Right cardiac atrium (tissue), 5 donors: Measurements from ENCODE around the gene CLDND2. TPM values are rescaled to one million over a fixed set of nuclear protein-coding genes. Genes with fewer than 3 reads are reported as not detected.

Source experiments
- ATAC-seq, 2 donors: fragments of 200-7000 bp; cut with Tn5 transposase; one replicate each; pipeline versions ENCODE4 v1.8.0 to v1.9.1; 2020; ENCODE audit warnings: moderate library complexity in 2 of 2, mild to moderate bottlenecking in 1 of 2
- DNase-seq, 3 donors: peaks; one replicate each; pipeline ENCODE4 v3.0.0-alpha.2; 2020
- H3K27ac ChIP-seq: one replicate; pipeline ENCODE4 v1.5.1; 2013; ENCODE audit warnings: mild to moderate bottlenecking, low read length, control low read depth, moderate library complexity
- H3K27me3 ChIP-seq: one replicate; pipeline ENCODE4 v1.6.1; 2013; ENCODE audit not compliant: control insufficient read depth, insufficient read depth
- H3K4me1 ChIP-seq: one replicate; pipeline ENCODE4 v1.6.1; 2013; ENCODE audit warnings: low read length; ENCODE audit not compliant: control insufficient read depth, insufficient read depth
- H3K4me3 ChIP-seq: one replicate; pipeline ENCODE4 v1.5.1; 2013; ENCODE audit warnings: low read length, control low read depth
- H3K9me3 ChIP-seq: one replicate; pipeline ENCODE4 v1.6.1; 2013; ENCODE audit warnings: low read length; ENCODE audit not compliant: control insufficient read depth
- WGBS: extraction: QIAGEN DNeasy Blood & Tissue Kit; methylation state at CpG from one replicate; pipeline ENCODE4 v1.1.7; 2013; 5-methylcytosine and 5-hydroxymethylcytosine counted together
- intact Hi-C, 4 donors: fragments of 100-400 bp; cut with DNase I; formaldehyde crosslinking; loops; one replicate each; pipeline versions ENCODE4 v1.11.0 to v1.14.0; 2022 to 2023
- polyA plus RNA-seq: library from polyadenylated mRNA; stranded (reverse); fragments of 200-250 nt; gene quantifications from one replicate; pipeline ENCODE4 v1.2.3, GENCODE V29; 2013
- total RNA-seq, 4 donors: library from RNA; stranded (reverse); fragmentation: NEBNext Ultra II Directional; extraction: Animal tissue kit (Norgen Biotek cat#: 25700); gene quantifications; one replicate each; pipeline ENCODE4 v1.2.1, GENCODE V29; 2021
- donor health status: healthy with polysubstance abuse.
- donor health status: DM: no; HTN: yes; CAD: no.
- donor health status: DM: no; HTN: no; CAD: no.
- donor health status: DM: no; HTN: yes; CAD: no; lungs with severe emphysema.
- donor health status: DM: yes; HTN: yes; CAD: no.

The CLDND2 gene
- total and polyA plus RNA-seq, 5 donors = 0.45 to 2.5 (median 2.2) TPM

DNA sequence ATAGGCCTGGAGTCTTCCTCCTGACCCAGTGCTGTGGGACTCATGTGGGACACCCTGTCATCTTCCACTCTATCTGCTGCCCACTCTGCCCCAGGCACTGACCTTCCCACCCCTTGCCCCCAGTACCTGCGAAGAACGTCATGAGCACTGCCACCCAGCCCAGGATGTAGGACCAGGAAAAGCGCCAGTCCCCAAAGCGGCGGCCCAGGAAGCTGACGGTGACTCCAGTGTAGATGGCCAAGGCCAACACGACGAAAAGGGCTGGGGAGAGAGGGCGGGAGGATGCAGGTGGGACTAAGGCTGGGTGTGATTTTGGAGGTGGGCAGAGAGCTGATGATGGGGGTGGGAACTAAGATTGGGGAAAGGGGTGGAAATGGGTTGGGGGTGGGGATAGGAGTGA, 11.6 kb upstream of the CLDND2 start:
- no peaks in the 10 kb centered on the region for H3K4me1 ChIP-seq
- no peaks in the 10 kb centered on the region for H3K9me3 ChIP-seq
- no peaks in the 10 kb centered on the region for H3K27me3 ChIP-seq
- no peak for DNase-seq
- WGBS = 87% methylated on average over 9 of the region's 9 CpGs
- intact Hi-C loops = no loop called here
- H3K27ac ChIP-seq = no peak overlapping the region
- no peak overlapping the region for H3K4me3 ChIP-seq
- no peak for ATAC-seq

DNA sequence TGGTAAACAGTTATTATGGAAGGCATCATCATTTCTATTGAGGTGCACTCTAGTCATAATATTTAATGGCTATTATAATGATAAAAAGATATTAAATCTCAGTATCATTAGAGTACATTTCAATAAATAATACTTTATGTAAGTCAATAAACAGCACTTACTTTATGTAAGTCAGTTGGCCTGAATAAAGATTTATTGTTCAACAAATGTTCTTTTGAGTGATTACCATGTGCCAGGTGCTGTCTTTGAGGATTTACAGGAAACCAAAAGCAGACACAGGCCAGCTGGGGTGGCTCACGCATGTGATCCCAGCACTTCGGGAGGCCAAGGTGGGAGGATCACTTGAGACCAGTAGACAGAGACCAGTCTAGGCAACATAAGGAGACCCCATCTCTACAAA, 8.6 kb upstream of the CLDND2 start:
- intact Hi-C loops = no loop called here
- Histone ChIP-seq H3K27ac (no peak overlapping the region), H3K4me3 (no peak overlapping the region), H3K9me3 (no peaks in the 10 kb centered on the region), H3K27me3 (no peaks in the 10 kb centered on the region), H3K4me1 (no peaks in the 10 kb centered on the region)
- ATAC-seq (no peak), DNase-seq (no peak)
- 80% methylated on average over 2 of the region's 2 CpGs for WGBS

GRCh38 chr19:51375504-51376221, 6.9 kb upstream of the CLDND2 start:
- no peaks in the 10 kb centered on the region for H3K9me3 ChIP-seq
- ATAC-seq (no peak), DNase-seq (no peak)
- H3K4me3 ChIP-seq = no peak overlapping the region
- H3K27me3 ChIP-seq = no peaks in the 10 kb centered on the region
- 75% methylated on average over 11 of the region's 11 CpGs for WGBS
- intact Hi-C loops = no loop called here
- H3K4me1 ChIP-seq = no peaks in the 10 kb centered on the region
- no peak overlapping the region for H3K27ac ChIP-seq

DNA sequence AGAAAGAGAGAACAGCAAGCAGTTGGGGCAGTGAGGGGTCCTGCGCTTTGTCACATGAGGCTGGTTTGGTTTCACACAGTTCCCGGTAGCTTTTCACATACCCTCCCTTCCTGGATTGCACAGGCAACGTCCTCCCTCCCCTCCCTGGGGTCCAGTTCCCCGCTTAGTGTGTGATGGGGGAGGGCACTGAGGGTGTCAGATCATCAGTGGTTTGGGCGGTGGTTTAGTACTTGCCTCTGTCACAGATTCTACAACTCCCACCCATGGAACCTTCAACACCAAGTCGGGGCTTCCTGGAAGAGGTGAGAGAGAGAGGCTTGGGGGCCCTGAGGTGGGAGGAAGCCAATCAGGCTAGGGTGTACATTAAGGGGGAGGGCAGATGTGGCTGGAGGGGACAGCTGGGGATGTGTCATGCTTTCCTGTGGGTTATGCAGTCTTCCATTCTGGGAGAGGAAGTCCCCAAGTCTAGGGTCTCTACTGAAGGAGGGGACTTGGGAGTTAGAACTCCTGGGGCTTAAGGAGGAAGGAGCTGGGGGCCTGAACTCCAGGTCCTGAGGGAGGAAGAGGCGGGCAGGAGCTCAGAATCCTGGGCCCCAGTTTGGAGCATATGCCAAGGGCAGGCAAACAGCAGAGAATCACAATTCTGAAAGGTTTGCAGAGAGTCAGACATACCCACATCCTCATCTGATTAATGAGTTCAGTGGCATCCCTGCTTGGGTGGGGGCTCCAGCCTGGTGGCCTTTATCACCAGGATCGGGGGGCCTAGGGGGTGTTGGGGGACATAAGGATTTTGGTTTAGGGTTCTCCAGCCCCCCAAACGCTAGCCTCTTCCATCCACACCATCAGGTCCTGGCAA, 4.1 kb upstream of the CLDND2 start, which contains the start of gene NKG7:
Gene NKG7 (minus strand): TSS at position 6 of the 856 bp plus-strand sequence. CDS start 119 bp downstream, outside the sequence.
- DNase-seq = peak in 1 of 3 donors; percentile 25
- WGBS = 42% methylated on average over 9 of the region's 9 CpGs

DNA sequence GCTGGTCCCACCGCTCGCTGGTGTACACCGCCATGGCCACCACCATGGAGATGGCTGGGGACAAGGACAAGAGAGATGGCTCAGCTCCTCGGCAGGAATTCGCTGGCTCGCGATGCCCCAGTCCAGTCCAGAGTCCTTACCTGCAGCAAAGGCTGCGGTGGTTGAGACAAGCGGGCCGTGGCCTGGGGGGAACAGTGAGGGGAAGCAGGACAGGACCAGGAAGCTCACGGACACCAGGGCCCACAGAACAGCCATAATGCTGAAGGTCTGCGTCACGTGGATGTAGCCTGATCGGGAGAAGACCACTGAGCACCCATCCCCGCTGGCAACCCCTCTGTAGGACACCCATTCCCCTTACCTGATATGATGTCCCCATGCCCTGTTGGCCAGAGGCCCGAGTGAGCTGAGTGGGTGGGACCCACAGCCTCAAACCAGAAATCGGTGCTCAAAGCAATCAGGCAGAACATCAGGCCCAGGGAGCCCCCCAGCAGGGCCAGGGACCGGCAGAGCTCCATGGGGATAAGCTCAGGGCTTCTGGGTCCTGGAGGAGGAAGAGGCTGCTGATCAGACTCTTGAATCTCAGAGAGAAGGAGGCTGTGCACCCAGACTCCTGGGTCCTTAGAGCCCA, 3.3 kb upstream of the CLDND2 start:
- ATAC-seq (no peak), DNase-seq (peak in 1 of 3 donors; percentile 57)
- no peaks in the 10 kb centered on the region for H3K9me3 ChIP-seq
- 80% methylated on average over 18 of the region's 18 CpGs for WGBS
- H3K27ac ChIP-seq = no peak overlapping the region
- no peak overlapping the region for H3K4me3 ChIP-seq
- H3K4me1 ChIP-seq = no peaks in the 10 kb centered on the region
- H3K27me3 ChIP-seq = no peaks in the 10 kb centered on the region
- intact Hi-C loops = no loop called here

More for the DNA sequence above, 4.1 kb upstream of the CLDND2 start, which contains the start of gene NKG7:
- H3K4me1 ChIP-seq = no peaks in the 10 kb centered on the region
- no peaks in the 10 kb centered on the region for H3K9me3 ChIP-seq
- H3K27ac ChIP-seq = no peak within 1 kb of the TSS
- H3K27me3 ChIP-seq = no peaks in the 10 kb centered on the region
- ATAC-seq = no peak
- no peak within 1 kb of the TSS for H3K4me3 ChIP-seq
- intact Hi-C loops = no loop called here

- Histone ChIP-seq H3K27me3 (no peaks in the 10 kb centered on the region), H3K4me1 (no peaks in the 10 kb centered on the region), H3K27ac (no peak overlapping the region), H3K9me3 (no peaks in the 10 kb centered on the region), H3K4me3 (no peak overlapping the region)
- ATAC-seq (no peak), DNase-seq (no peak)
- 73% methylated on average over 8 of the region's 8 CpGs for WGBS
- intact Hi-C loops = no loop called here
These were observed 2.4 kb upstream of the CLDND2 start for GRCh38 chr19:51371186-51371690.

DNA sequence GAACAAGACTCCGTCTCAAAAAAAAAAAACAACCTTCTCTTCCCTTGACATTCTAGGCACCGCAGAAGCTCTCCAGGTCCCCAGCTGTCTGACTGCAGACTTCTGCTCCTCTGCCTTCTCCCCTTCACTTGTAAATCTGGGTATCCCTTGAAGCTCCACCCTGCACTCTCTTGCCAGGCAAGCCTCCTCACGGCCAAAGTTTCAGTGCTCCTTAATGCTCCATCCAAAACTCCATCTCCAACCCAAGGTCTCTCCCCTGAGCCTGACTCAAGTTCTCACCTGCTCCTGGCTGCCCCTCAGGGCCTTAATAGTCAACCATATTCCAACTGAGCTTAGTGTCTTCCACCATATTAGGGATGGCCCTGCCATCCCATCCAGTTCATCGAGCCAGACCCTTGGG, 1.4 kb upstream of the CLDND2 start:
- H3K4me3 ChIP-seq = no peak overlapping the region
- 73% methylated on average over 4 of the region's 4 CpGs for WGBS
- ATAC-seq = no peak
- H3K4me1 ChIP-seq = peaks cover 1% of the 10 kb centered on the region
- no peaks in the 10 kb centered on the region for H3K27me3 ChIP-seq
- H3K9me3 ChIP-seq = no peaks in the 10 kb centered on the region
- no peak overlapping the region for H3K27ac ChIP-seq
- intact Hi-C loops = no loop called here
- no peak for DNase-seq

GRCh38 chr19:51367565-51368365, 1.0 kb downstream of the CLDND2 start:
- no peaks in the 10 kb centered on the region for H3K9me3 ChIP-seq
- peak overlapping the region; percentile 61 for H3K27ac ChIP-seq
- intact Hi-C loops = no loop called here
- peaks cover 10% of the 10 kb centered on the region for H3K4me1 ChIP-seq
- peak overlapping the region; percentile 78 for H3K4me3 ChIP-seq
- no peaks in the 10 kb centered on the region for H3K27me3 ChIP-seq
- DNase-seq (peak; percentile 99 to 100 (median 100)), ATAC-seq (peak; percentile 93 to 95)
- 2% methylated on average over 64 of the region's 64 CpGs for WGBS

GRCh38 chr19:51367255-51367564, 1.6 kb downstream of the CLDND2 start:
- ATAC-seq (no peak), DNase-seq (peak in 2 of 3 donors; percentile 52 to 75)
- intact Hi-C loops = no loop called here
- Histone ChIP-seq H3K27ac (peak overlapping the region; percentile 97), H3K4me1 (peaks cover 10% of the 10 kb centered on the region), H3K9me3 (no peaks in the 10 kb centered on the region), H3K4me3 (peak overlapping the region; percentile 78), H3K27me3 (no peaks in the 10 kb centered on the region)
- under 1% methylated on average over 15 of the region's 15 CpGs for WGBS
